HT-29 (cell line): ENCODE results near the gene SYCN. TPM values are rescaled to one million over a fixed set of nuclear protein-coding genes. Genes with fewer than 3 reads are reported as not detected.
A peak's percentile ranks its signal among the peaks of the same experiment; 100 is the strongest.
"Not testable (repeated sequence)": the region's sequence is repeated elsewhere in the genome, so short reads cannot be mapped to it uniquely, and the experiment has no call there.

Source experiments
- DNase-seq: peaks from one replicate; pipeline ENCODE4 v3.0.0-alpha.2; 2015; ENCODE audit warnings: low spot score
- total RNA-seq: library from RNA; depleted of rRNA; stranded (reverse); fragments of >200 nt; shearing (Covaris generic); gene quantifications from 2 replicates; pipeline ENCODE4 v1.2.3, GENCODE V29; 2014

Gene SYCN
- total RNA-seq, 1 experiment from 2014 or later: not detected

DNA sequence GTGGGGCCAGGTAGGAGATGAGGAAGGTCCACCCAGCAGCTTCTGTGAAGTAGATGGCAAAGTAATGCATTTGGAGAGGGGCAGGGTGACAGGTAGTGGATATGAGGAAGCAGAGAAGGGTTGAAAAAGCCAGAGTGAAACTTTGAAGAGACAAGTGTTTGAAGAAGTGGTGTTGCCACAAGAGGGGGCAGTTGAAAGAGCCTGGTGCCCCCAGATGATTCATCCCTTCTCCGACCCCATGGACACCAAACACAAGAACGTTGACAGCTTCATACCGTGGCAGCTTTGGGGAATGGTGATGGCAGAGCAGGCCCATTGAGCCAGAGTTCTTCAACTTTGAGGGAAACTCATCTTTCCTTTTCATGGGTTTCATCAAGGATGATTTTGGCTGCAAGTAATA lies 20.8 kb upstream of the SYCN start:
- DNase-seq: no peak

DNA sequence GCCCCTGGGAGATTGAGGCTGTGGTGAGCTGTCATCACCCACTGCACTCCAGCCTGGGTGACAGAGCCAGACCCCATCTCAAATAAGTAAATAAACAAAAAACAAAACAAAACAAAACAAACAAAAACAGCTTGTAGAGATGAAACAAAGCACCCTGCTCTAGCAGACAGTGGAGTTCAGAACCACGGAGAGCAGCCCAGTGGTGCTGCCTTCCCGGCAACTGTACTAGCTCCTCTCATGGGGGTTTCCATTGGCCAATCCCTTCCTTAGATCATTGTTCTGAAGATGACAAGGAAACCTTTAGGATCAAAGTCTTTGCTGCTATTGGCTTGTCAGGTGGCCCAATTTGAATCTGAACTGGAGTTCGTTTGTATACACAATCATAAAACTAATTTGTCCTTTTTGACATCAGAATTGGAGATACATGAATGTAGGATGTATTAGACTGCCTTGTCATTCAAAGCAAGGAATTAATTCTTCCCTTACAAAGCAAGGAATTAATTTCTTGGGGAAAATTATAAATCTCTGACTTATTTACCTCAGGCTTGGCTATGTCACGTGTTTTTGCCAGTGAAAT lies 19.7 kb upstream of the SYCN start:
- DNase-seq: peak; percentile 52

DNA sequence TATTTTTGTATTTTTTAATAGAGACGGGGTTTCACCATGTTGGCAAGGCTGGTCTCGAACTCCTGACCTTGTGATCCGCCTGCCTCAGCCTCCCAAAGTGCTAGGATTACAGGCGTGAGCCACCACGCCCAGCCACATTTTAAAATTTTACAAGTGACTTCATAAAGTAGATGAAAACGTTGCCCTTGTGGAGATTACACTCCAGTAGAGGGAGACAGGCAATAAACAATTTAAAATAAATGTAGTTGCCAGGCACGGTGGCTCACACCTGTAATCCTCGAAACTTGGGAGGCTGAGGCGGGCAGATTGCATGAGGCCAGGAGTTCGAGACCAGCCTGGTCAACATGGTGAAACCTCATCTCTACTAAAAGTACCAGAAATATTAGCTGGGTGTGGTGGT lies 15.0 kb upstream of the SYCN start:
- not testable (repeated sequence) for DNase-seq

DNA sequence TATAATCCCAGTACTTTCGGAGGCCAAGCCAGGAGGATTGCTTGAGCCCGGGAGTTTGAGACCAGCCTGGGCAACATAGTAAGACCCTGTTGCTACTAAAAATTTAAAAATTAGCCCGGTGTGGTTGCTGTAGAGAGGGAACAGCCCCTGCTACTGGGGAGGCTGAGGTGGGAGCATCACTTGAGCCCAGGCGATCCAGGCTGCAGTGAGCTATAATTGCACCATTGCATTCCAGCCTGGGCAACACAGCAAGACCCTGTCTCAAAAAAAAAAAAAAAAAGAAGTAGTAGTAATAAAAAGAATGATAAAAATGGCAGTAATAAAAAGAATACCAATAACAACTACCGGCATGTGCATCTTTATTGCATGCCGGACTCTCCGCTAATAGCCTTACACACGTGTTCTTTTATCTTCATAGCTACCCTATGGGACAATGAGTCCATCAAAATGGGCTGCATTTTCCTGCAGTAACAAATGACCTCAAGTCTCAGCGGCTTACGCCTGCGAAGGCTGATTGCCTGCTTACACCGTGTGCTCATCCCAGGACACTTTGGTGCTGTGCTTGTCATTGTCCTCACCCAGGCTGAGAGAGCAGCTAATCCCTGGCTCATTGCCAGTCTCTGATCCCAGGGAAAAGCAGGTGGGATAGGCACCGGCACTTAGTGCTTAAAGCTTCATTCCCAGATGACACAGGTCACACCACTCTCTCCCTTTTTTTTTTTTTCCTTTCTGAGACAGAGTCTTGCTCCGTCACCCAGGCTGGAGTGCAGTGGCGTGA lies 14.4 kb upstream of the SYCN start:
- DNase-seq: no peak

DNA sequence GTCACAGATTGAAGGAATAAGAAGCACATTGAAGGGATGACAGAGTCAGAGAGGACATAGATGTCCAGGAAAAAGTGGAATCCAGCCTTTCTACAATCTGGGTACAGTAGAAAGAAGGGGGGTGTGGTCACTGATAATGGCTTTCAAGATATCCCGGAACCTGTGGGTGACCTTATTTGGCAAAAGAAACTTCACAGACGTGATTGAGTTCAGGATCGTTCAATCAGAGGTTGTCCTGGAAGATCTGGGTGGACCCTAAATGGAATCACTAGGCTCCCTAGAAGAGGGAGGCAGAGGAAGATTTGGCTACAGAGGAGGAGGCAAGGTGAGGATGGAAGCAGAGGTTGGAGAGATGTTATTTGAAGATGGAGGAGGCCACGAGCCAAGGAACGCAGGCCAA lies 13.0 kb upstream of the SYCN start:
- no peak for DNase-seq

DNA sequence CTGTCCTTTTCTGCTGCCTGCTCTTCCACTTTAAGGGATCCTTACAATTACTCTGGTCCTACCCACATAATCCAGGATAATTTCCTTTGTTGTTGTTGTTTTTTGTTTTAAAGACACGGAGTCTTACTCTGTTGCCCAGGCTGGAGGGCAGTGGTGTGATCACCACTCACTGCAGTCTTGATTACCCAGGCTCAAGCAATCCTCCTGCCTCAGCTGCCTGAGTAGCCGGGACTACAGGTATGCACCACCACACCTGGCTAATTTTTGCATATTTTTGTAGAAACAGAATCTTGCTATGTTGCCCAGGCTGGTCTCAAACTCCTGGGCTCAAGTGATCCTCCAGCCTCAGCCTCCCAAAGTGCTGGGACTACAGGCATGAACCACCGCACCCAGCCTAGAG lies 11.3 kb upstream of the SYCN start:
- DNase-seq: not testable (repeated sequence)

DNA sequence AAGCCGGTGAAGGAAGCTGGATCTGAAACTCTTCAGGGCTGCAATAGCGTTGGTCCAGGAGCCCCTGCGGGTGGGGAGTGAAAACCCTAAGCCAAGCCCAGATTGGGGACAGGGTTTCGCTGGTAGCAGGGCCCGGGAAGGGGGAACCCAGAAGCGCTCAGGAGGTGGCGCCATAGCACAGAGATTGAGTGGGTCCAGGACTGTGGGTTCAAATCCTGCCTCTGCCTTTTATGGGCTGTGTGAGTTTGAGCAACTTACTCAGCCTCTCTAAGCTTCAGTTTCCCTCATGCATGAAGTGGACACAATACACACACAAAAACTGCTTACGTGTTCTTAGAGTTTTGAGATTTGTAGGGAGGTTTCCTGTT lies 8.3 kb upstream of the SYCN start:
- peak; percentile 61 for DNase-seq

DNA sequence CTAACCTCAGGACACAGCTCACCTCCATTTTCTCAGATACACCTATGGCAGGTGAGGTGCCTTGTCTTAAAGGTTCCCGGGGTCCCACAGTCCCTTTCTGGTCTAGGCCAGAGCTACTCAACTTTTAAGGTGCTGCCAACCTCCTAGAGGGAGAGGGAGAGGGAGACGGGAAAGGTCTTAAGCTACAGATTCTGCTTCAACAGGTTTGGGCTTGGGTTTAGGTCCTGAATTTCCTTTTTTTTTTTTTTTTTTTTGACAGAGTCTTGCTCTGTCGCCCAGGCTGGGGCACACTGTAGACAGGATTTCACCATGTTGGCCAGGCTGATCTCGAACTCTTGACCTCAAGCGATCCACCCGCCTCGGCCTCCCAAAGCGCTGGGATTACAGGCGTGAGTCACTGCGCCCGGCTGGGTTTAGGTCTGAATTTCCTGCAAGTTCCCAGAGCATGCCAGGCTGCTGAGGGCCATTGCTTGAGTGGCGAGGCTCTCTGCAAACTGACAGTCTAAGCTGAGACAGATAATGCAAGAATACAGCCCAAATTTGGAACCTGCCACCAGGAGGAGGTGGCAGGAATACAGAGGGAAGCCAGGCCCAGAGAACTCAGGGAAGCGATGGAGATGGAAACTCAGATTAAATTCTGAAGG lies 7.8 kb upstream of the SYCN start:
- no peak for DNase-seq

DNA sequence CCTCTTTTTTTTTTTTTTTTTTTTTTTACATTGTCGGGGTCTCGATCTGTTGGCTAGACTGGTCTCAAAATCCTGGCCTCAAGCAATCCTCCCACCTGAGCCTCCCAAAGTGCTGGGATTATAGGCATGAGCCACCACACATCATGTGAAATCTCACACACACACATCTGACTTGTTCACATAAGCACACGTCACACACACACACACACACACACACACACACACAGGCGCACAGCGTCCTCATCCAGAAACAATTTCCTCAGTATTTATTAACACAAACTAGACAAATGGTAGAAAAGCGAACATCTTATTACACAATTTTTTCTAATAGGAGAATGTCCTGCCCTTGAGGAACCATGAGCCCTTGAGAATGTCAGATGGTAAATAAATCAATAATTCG lies 5.1 kb upstream of the SYCN start:
- DNase-seq: no peak

DNA sequence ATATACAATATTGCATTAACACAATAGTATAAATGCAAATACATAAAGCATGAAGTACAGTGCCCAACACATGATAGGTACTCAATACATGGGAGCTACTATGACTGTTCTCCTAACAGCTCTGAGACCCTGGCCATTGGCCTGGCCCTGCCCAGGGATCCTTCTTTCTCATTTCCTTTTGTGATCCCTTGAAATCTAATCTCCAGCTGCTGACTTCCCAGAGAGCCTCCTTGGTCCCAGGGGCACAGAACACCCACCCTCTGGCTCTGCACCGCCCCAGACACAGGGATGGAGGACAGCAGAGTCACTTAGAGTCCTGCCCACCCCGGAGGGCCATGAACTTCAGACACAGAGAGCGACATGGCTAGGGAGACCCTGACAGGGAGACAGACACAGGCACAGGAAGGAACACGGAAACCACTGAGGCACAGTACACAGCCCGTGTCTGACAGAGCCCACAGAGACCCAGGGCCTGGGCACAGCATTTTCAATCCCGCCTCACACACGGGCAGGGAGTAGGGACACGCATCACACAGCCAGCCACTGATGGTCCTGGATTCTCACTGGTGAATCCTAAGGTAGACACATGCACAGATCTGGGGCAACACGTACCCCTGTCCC lies 4.2 kb upstream of the SYCN start:
- DNase-seq: no peak

DNA sequence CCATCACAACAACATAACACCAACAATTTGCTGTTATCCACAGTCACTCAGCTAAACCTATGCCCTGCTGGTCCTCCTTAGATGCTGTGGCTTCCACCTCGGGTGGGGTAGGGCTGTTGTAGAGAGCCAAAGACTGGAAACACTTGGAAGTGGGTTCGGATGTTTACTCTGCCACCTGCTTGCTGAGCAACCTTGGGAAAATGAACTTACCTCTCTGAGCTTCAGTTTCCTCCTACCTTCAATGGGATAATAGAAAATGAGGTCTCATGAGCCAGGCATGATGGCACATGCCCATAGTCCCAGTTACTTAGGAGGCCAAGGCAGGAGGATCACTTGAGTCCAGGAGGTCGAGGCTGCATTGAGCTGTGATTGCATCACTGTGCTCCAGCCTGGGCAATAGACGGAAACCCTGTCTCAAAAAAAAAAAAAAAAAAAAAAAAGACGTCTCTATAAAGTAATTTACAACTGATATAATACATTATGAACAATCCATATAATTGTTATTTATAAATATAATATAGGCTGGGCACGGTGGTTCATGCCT lies 3.3 kb upstream of the SYCN start:
- DNase-seq: no peak

DNA sequence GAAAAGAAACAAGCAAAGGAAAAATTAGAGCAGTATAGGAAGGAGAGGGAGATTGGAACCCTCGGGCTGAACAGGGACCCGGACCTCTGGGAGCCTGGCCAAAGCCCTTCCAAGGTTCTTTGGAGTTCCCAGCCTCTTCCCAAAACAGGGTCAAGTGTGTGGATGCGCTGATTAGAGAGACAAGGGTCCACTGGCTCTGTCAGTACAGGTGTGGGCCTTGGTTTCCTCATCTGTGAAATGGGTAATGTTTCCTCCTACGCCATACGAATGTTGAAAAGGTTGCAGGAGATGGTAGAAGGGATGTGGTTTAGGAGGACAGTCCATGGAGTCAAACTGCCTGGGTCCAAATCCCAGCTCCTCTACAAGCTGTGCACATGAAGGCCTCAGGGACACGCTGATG lies 2.1 kb upstream of the SYCN start:
- DNase-seq: no peak

DNA sequence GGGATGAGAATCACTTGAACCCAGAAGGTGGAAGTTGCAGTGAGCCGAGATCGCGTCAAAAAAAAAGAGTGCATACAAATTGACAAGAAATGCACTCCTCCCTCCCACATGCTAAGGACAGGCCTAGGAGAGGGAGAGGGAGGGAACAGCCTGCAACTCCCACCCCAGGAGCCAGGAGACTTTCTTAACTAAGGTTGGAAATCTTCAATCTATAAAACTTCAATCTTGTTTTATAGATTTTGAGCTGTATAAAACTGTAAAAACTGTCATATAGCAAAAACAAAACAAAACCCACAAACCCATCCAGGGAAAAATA lies 1.3 kb upstream of the SYCN start:
- no peak for DNase-seq

DNA sequence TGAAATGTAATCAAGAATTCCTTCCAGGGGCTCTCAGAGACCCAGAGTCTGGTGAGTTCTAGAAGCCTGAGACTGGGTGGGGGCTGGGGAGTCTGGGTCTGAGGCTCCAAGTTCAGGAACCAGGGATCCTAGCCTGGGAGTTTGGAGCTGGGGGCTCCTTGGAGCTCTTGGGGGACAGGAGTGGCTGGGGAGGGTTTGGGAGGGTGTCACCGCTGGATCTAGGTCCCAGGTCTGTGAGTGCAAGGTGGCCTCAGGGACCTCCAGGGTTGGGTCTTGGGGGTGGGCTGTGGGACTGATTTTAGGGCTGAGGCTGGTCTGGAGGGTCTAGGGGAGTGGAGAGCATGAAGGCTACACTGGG lies 1.1 kb downstream of the SYCN start:
- no peak for DNase-seq

DNA sequence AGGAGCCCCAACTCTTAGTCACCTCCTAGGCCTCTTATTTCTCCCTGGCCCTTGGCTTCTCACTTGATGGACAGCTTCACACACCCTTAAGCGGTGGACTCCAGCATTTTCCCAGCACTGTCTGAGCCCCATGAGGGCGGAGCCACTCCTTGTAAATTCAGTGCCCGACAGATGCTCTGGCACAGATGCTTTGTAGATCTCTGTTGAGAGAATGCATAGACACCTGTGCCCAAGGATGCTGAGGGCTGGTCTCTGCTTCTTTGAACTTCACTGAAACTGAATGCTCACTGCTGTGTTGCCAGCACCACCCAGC lies 3.3 kb downstream of the SYCN start:
- DNase-seq: no peak

DNA sequence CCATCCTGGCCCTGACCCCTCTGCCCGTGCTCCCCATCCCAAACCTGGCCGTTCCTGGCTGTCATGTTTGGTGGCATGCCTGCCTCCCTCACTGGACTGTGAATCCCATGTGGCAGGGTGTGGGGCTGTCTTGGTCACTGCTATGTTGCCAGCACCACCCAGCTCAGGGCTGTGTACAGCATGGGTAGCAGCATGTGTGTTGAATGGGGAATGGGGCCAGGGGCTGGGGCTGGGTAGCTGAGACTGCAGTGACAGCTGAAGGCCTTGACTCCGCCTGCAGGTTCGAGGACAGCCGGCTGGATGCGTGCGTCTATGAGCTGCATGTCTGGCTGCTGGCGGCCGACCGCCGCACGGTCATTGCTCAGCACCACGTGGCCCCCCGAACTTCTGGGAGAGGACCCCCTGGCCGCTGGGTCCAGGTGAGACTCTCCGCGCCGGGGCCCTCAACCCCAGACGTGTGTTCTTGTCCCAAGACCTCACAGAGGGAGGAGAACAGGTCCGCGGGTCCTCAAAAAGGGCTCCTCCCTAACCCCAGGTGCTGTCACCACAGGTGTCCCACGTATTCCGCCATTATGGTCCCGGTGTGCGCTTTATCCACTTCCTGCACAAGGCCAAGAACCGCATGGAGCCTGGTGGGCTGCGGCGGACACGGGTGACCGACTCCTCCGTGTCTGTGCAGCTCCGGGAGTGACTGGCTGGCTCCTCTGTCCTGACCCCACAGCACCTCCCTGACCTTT lies 3.8 kb downstream of the SYCN start:
- DNase-seq: no peak

DNA sequence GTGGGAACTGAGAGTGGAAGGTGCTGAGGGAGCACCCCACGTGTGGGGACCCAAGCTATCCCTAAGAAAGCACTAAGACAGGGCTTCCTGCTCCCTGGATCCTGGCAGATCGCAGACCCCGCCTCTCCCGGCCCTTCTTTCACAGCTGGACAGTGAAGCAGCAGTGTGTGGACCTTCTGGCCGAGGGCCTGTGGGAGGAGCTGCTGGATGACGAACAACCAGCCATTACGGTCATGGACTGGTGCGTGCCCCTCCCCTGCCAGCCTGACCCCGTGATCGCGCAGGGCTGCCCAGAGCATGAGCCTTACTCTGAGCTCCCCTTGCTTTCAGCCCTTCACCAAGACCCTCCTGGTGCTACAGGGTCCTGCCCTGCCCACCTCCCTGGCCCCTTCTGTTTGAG lies 5.0 kb downstream of the SYCN start:
- no peak for DNase-seq

DNA sequence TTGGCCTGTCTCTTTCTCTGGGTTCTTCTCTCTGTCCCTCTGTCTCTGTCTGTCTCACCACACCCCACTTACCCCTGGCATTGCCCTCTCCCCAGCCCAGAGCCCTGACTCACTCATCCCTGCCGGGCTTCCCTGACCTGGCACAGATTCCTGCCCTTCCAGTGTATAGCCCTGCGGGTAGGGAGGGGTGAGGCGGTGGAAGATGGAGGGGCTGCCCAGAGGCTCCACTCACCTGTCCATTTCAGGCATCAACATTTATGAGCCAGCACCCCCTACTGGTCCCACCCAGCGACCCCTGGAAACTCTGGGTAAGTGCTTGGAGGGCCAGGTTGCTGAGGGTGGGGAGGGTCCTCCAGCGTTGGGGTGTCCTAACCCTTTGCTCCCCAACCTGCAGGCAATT lies 6.3 kb downstream of the SYCN start:
- no peak for DNase-seq

DNA sequence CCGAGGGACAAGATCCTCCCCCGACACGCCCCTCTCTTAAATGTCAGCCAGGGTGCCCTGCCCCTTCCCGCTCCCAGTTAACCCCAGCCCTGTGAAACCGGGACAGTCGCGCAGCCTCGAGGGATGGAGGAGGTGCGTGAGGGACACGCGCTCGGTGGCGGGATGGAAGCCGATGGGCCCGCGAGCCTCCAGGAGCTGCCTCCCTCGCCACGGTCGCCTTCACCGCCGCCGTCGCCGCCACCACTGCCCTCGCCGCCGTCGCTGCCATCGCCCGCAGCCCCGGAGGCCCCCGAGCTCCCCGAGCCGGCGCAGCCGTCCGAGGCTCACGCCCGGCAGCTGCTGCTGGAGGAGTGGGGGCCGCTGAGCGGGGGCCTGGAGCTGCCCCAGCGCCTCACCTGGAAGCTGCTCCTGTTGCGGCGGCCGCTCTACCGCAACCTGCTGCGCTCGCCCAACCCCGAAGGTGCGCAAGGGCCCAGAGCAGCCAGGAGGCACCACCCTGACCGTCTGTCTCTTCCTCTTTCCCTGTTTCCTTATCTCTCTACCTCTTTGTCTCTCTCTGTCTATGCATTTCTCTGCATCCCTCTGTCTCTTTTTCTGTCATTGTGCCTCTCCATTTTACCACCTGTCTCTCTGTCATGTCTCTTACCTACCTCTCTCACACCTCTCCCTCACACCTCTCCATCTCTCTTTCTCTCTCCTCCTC lies 7.1 kb downstream of the SYCN start, which contains the start of gene NCCRP1:
Gene NCCRP1, plus strand, starts transcription at position 105 of the 703 bp plus-strand sequence. Its CDS starts 19 bp downstream, at position 124.
- no peak for DNase-seq

DNA sequence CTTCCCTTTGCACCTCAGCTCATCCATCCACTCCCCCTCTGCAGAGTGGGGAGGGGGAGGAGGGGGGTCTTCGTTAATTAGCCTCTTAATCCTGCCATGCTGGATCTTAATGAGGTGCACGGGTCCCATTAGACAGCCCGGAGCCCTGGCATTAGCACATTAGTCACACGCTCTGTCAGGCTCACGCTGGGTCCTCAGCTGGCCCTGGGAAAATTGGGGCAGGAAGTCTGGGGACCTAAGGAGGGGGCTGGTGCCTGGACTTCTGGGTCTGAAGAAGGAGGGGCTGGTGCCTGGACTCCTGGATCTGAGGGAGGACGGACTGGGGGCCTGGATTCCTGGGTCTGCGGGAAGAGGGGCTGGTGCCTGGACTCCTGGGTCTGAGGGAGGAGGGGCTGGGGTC lies 7.7 kb downstream of the SYCN start:
- no peak for DNase-seq

DNA sequence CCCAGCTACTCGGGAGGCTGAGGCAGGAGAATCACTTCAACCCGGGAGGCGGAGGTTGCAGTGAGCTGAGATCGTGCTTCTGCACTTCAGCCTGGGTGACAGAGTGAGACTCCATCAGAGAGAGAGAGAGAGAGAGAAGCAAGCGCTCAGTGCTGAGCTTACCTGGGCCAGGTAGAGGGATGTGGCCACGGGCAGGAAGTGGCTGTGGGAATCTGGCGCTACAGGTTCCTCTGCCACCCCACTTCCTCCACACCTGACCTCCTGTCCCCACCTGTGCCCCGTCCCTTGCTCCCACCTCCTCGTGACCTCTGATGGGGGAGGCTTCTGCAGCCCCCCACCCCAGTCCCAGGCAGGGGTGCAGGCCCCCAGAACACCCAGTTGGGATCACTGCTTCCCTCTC lies 8.3 kb downstream of the SYCN start:
- peak; percentile 59 for DNase-seq
